A549 treated with CORT108297 at 1 μM for 4 hours (cell line): ENCODE data around the gene RWDD2A. TPM values are rescaled to one million over a fixed set of nuclear protein-coding genes. Genes with fewer than 3 reads are reported as not detected.

ENCODE experiments used
- total RNA-seq: library from RNA; stranded (reverse); fragments of 200-300 nt; extraction: Qiagen RNA extraction; gene quantifications from 5 replicates; pipeline ENCODE4 v1.2.3, GENCODE V29; 2022

The RWDD2A gene
- total RNA-seq = 1.3 to 1.8 TPM (median 1.7 TPM) in 5 replicates

DNA sequence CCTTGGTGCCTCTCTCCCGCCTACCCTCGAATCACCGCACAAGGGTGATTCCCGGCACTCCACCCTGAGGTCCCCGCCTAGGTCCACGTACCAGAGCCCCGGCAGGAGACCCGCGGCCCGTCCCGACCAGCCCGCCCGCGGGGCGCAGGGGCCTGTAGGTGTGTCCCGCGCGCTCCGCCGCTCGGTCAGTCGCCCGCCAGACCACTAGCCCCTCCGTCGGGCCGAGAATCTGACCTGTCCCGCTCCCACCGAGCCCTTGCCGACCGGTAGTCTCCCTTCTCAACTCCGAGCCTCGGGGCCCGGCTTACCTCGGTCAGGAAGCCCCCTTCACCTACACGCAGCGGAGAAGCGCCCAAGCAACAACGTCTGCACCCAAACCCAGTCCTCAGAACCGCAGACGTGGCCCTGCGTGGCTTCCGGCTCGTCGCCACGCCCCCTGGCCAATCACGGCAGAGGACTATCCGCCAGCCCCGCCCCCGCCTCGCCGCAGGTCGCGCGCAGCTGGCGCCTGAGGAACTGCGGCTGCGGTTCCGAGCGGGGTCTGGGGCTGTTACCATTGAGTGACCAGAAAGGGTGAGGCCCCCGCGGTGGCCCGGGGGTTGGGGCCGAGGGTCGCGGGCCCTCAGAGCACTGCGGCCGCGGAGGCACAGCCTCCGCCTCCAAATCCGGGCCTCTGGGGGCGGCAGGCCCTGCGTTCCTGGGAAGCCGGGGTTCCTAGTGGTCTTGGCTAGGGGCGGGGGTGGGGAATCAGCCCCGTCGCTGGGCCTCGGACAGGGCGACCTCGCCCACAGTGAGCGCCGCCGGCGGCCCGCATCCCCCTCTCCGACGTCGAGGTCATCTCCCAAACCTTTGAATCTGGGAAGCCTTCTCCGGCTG, at the start of gene RWDD2A, which contains the start of gene PGM3:
Gene RWDD2A, plus strand, starts transcription at position 487 of the 876 bp plus-strand sequence. CDS start 1,095 bp downstream, outside the sequence.
Gene PGM3, minus strand, starts transcription at position 395 of the 876 bp plus-strand sequence. CDS start 2,253 bp downstream, outside the sequence.

Other genes starting within 250 kb of the RWDD2A start
- 3.8 to 4.2 TPM (median 3.9 TPM) in 5 replicates for gene UBE3D, start 127.5 kb upstream of the RWDD2A start, total RNA-seq
- 2.1 to 3.0 TPM (median 2.4 TPM) in 5 replicates for gene DOP1A, start 125.7 kb upstream of the RWDD2A start, total RNA-seq
- gene PGM3, start 92 bp upstream of the RWDD2A start, total RNA-seq = 20.1 to 31.2 TPM (median 24.5 TPM) in 5 replicates
- 36.6 to 48.4 TPM (median 39.8 TPM) in 5 replicates for gene ME1, start 237.7 kb downstream of the RWDD2A start, total RNA-seq